ENCODE measurements around the gene IQGAP3.

GRCh38 chr1:156595016-156595415 lies 22.7 kb upstream of the IQGAP3 start:
- TF ChIP-seq CTCF (IDR thresholded peaks at IDR 0.05; ENCODE audit: poor library complexity), result no peak
- no peak for TF ChIP-seq EZH2phosphoT487 (IDR thresholded peaks at IDR 0.05; ENCODE audit: low read depth, severe bottlenecking, unreplicated experiment)
- no peak for TF ChIP-seq EZH2 (IDR thresholded peaks at IDR 0.05; ENCODE audit: borderline replicate concordance)
